Stimulated activated CD8-positive, alpha-beta memory T cell treated with anti-CD3 and anti-CD28 coated beads, Interleukin-15, amount 100 ng/mL, for 1 hour (primary cell): ENCODE results near the gene APH1B.
"Not testable (repeated sequence)": the region's sequence is repeated elsewhere in the genome, so short reads cannot be mapped to it uniquely, and the experiment has no call there.

Experiments
- DNase-seq: peaks from one replicate; pipeline ENCODE4 v3.0.0-alpha.2; 2020; ENCODE audit warnings: low read depth

APH1B gene

GRCh38 chr15:63331456-63331855 is 54.1 kb downstream of the APH1B start:
- DNase-seq, result no peak

DNA sequence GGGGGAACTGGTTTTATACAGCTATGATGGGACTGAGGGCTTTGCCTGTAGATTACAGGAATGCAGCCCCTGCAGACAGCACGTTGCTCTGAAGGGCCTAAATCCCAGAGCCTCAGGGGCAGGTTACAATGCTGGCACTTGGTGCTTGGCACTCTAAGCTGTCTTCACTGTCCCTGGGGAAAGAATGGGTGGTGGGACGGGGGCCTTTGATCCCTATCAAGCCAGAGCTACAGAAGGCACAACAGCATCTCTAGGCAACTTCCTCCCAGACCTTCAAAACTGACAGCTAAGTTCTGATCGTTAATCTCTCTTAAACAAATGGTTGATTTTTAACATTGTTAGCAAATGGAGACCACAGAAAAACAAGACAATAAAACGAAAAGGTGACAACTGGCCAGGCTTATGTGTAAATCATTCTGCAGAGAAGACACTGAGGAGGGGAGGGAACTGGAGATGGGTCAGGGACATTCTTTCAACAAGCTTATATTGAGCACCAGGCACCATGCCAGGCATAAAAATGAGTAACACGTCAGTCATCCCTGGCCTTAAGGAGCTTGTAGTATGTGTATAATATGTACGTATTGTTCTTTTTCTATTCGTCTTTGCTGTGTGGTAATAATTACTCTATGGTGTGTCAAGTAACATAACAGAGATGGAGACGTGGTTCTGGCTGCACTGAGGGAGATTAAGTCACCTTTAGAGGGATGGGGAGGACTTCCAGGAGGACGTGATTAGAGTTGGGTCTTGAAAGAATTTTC is 55.1 kb downstream of the APH1B start:
- DNase-seq, result no peak

DNA sequence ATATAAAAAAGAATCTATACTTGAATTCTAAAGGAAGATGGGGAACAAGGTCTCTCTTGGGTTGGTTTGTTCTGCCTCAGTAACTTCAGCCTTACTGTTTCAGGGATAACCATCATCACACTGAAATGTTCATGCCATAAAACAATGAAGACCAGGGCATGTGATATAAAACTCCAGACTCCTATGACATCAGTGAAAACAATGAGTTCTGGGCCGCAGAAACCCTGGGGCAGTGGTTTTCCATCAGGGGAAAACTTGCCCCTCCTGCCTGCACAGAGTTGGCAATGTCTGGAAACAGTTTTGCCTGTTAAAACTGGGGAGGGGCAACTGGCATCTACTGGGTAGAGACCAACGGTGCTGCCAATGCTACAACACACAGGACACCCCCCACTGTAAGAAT is 57.4 kb downstream of the APH1B start:
- DNase-seq, result no peak

DNA sequence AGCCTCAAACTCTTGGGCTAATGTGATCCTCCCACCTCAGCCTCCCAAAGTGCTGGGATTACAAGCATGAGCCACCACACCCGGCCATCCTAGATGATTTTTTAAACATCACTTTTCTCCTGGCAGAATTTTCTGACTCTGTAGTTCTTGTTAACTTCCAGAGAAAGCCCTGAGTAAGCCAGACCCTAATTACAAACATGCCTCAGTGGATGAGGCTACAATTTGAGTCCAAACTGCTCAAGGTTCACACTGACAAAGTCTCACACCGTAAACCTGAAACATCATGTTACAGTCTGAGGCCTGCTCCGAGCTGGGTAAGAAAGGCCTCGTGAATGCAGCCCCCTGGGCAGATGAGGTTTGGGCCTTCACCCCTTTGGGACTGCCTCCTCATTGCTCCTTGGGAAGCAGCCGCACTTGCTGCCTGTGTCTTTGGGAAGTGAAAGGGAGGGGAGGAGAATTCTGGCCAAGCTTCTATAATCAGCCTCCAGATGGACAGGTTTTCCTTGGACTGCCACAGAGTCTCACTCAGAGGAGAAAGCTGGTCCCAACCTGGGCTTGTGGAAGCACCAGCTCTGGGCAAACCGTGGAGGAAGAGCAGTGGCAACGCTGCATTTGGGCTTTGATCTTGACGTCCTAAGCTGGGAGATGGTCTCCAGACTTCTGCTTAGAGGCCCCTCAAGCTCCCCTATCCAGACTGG is 58.3 kb downstream of the APH1B start:
- DNase-seq, result no peak

GRCh38 chr15:63337046-63337445 is 59.6 kb downstream of the APH1B start:
- DNase-seq, result no peak

DNA sequence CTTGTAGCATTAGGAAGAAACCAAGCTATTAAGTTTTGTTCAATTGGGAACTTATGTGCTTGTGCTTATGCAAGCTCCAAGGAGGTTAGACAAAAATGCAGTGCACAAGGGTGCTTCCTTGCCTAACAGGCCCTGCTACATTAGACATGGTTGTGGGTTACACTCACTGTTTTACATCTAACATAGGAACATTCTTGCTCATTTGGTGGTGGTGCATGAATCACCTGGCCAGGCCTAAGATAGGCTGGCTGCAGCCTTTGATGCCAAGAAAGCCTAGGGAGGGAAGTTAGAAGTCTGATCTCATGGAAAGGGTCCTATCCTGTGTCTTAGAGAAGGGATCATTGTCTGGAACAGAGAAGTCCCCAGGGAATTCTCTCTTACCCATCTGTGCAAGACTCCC is 60.8 kb downstream of the APH1B start:
- no peak for DNase-seq

DNA sequence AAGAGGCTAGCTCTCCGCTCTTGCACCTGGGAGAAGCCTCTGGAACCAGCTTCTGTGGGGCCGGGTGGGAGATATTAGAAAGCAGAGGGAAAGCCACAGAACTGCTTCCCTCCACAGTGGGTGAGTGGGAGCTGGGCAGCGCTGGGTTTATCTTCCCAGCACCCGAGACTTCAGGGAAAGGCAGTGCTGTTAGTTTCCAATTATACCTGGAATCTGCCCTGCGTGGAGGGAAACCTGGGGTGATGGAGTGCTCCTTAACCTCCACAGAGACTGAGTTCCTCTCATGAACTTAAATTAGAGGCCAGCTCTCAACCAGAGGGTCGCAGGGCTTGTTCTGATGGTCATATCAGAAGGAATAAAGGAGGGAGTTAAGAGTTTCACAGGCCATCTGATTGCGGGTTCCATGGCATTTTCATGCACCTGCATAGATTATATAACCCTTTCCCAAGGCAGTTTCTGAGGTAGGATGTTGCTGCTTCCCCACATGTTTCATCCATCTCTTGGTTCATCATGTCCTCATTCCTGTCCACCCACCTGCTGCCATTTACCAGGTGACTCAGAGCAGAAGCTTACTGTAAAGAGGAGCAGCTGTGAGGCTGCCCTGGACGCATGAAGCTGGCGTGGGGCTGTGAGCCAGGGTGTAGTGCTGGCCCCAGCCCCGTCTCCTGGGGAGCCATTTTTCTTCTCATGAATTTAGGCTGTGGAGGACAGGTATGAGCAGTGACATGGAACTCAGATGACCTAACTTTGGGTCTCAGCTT is 61.8 kb downstream of the APH1B start:
- DNase-seq, result no peak

DNA sequence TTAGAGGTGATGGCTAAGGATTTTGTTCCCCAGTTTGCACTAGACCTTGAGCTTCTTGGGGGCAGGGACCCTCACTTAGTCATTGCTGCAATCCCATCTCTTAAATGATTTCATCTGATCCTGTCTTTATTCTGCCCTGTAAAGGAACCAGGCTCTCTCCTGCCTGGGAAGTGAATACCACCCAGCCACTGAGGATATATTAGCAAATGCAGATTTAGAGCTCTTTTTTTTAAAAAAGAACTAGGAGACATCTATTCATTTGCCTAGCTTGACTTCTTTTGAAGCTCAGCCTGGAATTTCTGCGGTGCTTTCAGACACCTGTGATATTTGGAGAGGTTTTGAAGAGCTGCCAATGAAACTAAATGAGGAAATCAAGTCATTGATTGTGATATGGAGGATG is 62.4 kb downstream of the APH1B start:
- no peak for DNase-seq

DNA sequence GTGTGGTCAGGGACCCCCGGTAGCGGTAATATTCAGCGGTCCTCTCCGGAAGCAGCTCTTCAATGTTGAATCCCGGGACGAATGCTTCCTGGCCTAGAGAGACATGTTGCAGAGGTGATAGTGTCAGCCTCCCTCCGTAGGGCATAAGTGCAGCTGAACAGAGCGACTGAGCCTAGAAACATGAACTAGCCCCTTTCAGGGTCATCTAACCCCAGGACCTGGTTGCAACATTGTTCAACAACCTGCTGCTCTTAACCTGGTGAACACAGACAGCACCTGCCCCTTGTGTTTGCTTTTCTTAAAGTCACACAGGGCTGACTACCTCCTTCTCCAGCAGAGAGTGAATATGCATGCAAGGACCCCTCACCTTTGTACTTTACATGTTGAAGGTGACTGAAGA is 62.9 kb downstream of the APH1B start:
- DNase-seq, result no peak

- DNase-seq, result no peak
Observed at GRCh38 chr15:63340878-63341277, 63.5 kb downstream of the APH1B start.

- no peak for DNase-seq
Observed at GRCh38 chr15:63341898-63342297, 64.5 kb downstream of the APH1B start.

DNA sequence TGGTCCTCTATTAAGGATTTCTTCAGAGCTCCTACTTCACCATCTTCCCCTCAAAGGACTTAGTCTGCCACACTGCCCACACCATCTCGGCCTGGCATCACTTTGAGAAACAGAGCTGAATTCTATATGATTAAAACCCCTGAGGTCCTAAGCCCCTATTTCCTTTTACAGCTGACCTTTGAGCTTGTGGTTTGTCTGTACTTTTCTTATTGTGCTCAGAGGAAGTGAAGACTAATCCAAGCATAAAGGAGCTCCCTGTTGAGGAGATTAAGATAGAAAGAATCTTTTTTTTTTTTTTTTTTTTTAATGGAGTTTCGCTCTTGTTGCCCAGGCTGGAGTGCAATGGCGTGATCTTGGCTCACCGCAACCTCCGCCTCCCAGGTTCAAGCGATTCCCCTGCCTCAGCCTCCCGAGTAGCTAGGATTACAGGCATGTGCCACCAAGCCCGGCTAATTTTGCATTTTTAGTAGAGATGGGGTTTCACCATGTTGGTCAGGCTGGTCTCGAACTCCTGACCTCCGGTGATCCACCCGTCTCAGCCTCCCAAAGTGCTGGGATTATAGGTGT is 65.7 kb downstream of the APH1B start:
- DNase-seq, result not testable (repeated sequence)

GRCh38 chr15:63344731-63345390 is 67.5 kb downstream of the APH1B start:
- DNase-seq, result no peak

- DNase-seq, result no peak
Observed at GRCh38 chr15:63345391-63345752, 68.0 kb downstream of the APH1B start.

GRCh38 chr15:63347074-63347857 is 69.9 kb downstream of the APH1B start:
- no peak for DNase-seq

GRCh38 chr15:63348392-63348791 is 71.0 kb downstream of the APH1B start:
- no peak for DNase-seq

DNA sequence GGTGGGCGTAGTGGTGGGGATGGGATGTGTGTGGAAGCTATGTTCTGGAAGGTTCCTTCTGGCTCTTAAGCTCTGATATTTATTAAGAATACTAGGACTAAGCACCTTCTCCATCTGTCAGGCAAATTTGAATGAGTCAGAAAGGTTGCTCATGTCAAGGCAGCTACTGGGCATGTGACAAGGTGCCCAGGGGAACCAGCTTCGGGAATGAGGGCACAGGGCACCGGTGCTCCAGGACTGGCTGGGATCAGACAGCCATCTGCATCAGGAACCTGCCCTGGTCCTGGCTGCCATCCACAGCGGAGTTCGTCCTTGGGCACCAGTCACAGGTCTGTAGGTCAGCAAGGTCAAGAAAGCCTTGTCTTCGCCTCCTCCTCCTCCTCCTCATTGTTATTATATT is 71.8 kb downstream of the APH1B start:
- no peak for DNase-seq

DNA sequence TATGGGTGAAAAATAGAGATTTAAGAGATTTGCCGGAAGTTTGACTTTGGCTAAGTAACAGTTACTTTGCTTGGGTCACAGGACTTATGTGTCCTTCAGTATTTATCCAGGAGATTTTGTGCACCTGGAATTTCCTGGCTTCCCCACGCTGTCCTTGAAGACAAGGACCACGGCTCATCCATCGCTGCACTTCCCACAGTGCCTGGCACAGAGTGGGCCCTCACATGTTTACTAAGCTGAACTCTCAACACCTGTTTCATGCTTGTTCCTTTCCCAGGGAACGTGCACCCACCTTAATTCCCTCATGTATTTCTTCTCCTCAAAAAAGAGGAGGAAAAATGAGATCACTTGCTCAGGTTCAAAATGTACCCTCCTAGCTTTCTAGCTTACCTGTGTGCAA is 72.2 kb downstream of the APH1B start:
- no peak for DNase-seq

GRCh38 chr15:63350178-63350621 is 72.8 kb downstream of the APH1B start:
- DNase-seq, result no peak

GRCh38 chr15:63351170-63351569 is 73.8 kb downstream of the APH1B start:
- DNase-seq, result no peak

- no peak for DNase-seq
Observed at GRCh38 chr15:63352808-63353207, 75.4 kb downstream of the APH1B start.
